HepG2 (cell line): Measurements from ENCODE around the gene GLB1L. TPM values are rescaled to one million over a fixed set of nuclear protein-coding genes. Genes with fewer than 3 reads are reported as not detected.

Experiments
- ATAC-seq: fragments of 200-7000 bp; cut with Tn5 transposase; 3 replicates; pipeline ENCODE4 v1.9.1; 2020; ENCODE audit warnings: mild to moderate bottlenecking, moderate library complexity
- BruUV-seq: library from RNA; stranded (reverse); fragments of 400-500 nt; replicated peaks from 2 replicates; lab custom pipeline; 2021; lab: Mats Ljungman, UMichigan
- CTCF ChIA-PET: fragments of 300-600 bp; formaldehyde crosslinking; extraction: SDS; loops from one replicate; lab custom pipeline; 2021; ENCODE audit warnings: low total read pairs, inconsistent platforms, low intra/inter-chr PET ratio; lab: Yijun Ruan, JAX
- POLR2A ChIA-PET: fragments of 350-600 bp; sonication (Branson Sonifier 250); formaldehyde crosslinking; loops from one replicate; lab custom pipeline; 2020; ENCODE audit warnings: antibody characterized with exemption, inconsistent platforms; lab: Yijun Ruan, JAX
- DNase-seq: peaks from one replicate; pipeline ENCODE4 v3.0.0-alpha.2; 2015; ENCODE audit warnings: low spot score
- FAIRE-seq: peaks from 3 replicates; lab custom pipeline; 2011; peaks lifted over from hg19 to GRCh38; lab: Jason Lieb, UNC
- H2AFZ ChIP-seq: one replicate; pipeline ENCODE4 v1.6.1; 2011; ENCODE audit warnings: low read length, inconsistent platforms
- H3K27ac ChIP-seq: fragments of 300-600 bp; 3 replicates; pipeline ENCODE4 v1.8.0; 2011; ENCODE audit warnings: mixed run types, mild to moderate bottlenecking, mixed read lengths, low read length, inconsistent platforms; ENCODE audit not compliant: insufficient read depth; ENCODE audit errors: extremely low read length
- H3K27me3 ChIP-seq, 2 experiments: fragments of 200-600 bp in 1 of 2; 2 replicates in 1 of 2; 3 replicates in 1 of 2; pipeline versions ENCODE4 v1.6.0 to v1.8.0; 2011; ENCODE audit warnings: low read length in 2 of 2, mild to moderate bottlenecking in 2 of 2, moderate library complexity in 2 of 2, inconsistent platforms in 1 of 2; ENCODE audit not compliant: insufficient read depth in 2 of 2, control insufficient read depth in 1 of 2
- H3K36me3 ChIP-seq, 2 experiments: fragments of 200-600 bp in 1 of 2; replicated peaks in 1 of 2; 2 replicates in 1 of 2; 3 replicates in 1 of 2; pipeline versions ENCODE4 v1.5.1 to v1.8.0; 2011; ENCODE audit warnings: low read length in 2 of 2, inconsistent platforms in 1 of 2; ENCODE audit not compliant: insufficient read depth in 2 of 2, control insufficient read depth in 1 of 2
- H3K4me1 ChIP-seq: 2 replicates; pipeline ENCODE4 v1.5.1; 2012; ENCODE audit warnings: low read length, inconsistent platforms; ENCODE audit not compliant: insufficient read depth
- H3K4me2 ChIP-seq: 2 replicates; pipeline ENCODE4 v1.6.0; 2011; ENCODE audit warnings: low read depth, low read length, inconsistent platforms
- H3K4me3 ChIP-seq, 3 experiments: fragments of 200-600 bp in 1 of 3; sonication (generic), shearing (Covaris generic) in 1 of 3; replicated peaks in 1 of 3; 2 replicates each; pipeline ENCODE4 v1.5.1; 2011 to 2016; ENCODE audit warnings: low read length in 3 of 3, inconsistent platforms in 2 of 3, low read depth in 2 of 3, mild to moderate bottlenecking in 2 of 3, control low read depth in 1 of 3, mixed read lengths in 1 of 3; ENCODE audit not compliant: insufficient read depth in 1 of 3
- H3K79me2 ChIP-seq: one replicate; pipeline ENCODE4 v1.6.1; 2011; ENCODE audit warnings: low read length, inconsistent platforms; ENCODE audit not compliant: insufficient read depth
- H3K9ac ChIP-seq: 2 replicates; pipeline ENCODE4 v1.6.0; 2011; ENCODE audit warnings: mild to moderate bottlenecking, low read depth, low read length, inconsistent platforms; ENCODE audit not compliant: insufficient read depth
- H3K9me3 ChIP-seq: 2 replicates; pipeline ENCODE4 v1.5.1; 2012; ENCODE audit warnings: mild to moderate bottlenecking, low read length
- H4K20me1 ChIP-seq: 2 replicates; pipeline ENCODE4 v1.6.0; 2011; ENCODE audit warnings: inconsistent platforms, mild to moderate bottlenecking, low read length, moderate library complexity; ENCODE audit not compliant: insufficient read depth
- DBP ChIP-seq: sonication (generic); formaldehyde crosslinking; IDR thresholded peaks from 2 replicates; pipeline ENCODE4 v1.4.0; 2020; ENCODE audit warnings: missing genetic modification reagents; ENCODE audit errors: not compliant biosample characterization
- HNF4A ChIP-seq: sonication (generic); formaldehyde crosslinking; IDR thresholded peaks from 2 replicates; pipeline ENCODE4 v1.4.0; 2020; ENCODE audit warnings: missing genetic modification reagents
- NFKB2 ChIP-seq: sonication (generic); formaldehyde crosslinking; IDR thresholded peaks from 2 replicates; pipeline ENCODE4 v1.4.0; 2020; ENCODE audit warnings: missing genetic modification reagents, borderline replicate concordance
- POLR2G ChIP-seq: fragments of 200-400 bp; formaldehyde crosslinking; IDR thresholded peaks from 2 replicates; pipeline ENCODE4 v1.6.1; 2018; ENCODE audit warnings: mild to moderate bottlenecking, low read depth, low read length, moderate library complexity
- ZBTB26 ChIP-seq: IDR thresholded peaks from 2 replicates; pipeline ENCODE4 v1.6.1; 2016; ENCODE audit warnings: missing compliant biosample characterization, missing genetic modification reagents, borderline replicate concordance
- ZFP90 ChIP-seq: sonication (generic); formaldehyde crosslinking; IDR thresholded peaks from 2 replicates; pipeline ENCODE4 v1.8.0; 2022; ENCODE audit warnings: missing genetic modification reagents, mild to moderate bottlenecking, inconsistent platforms, borderline replicate concordance
- ZNF10 ChIP-seq: sonication (generic); formaldehyde crosslinking; IDR thresholded peaks from 2 replicates; pipeline ENCODE4 v1.4.0; 2020; ENCODE audit warnings: mild to moderate bottlenecking, low read depth, missing genetic modification reagents, borderline replicate concordance
- ZNF318 ChIP-seq: sonication (generic); formaldehyde crosslinking; IDR thresholded peaks from 2 replicates; pipeline ENCODE4 v1.4.0; 2020; ENCODE audit warnings: mild to moderate bottlenecking, missing genetic modification reagents
- ZNF33B ChIP-seq: sonication (generic); formaldehyde crosslinking; IDR thresholded peaks from 2 replicates; pipeline ENCODE4 v1.5.1; 2020; ENCODE audit warnings: mild to moderate bottlenecking, missing genetic modification reagents
- ZNF580 ChIP-seq: IDR thresholded peaks from 2 replicates; pipeline ENCODE4 v1.6.1; 2016; ENCODE audit warnings: low read depth, borderline replicate concordance
- ZSCAN20 ChIP-seq: sonication (generic); formaldehyde crosslinking; IDR thresholded peaks from 2 replicates; pipeline ENCODE4 v1.4.0; 2020; ENCODE audit warnings: missing genetic modification reagents, mild to moderate bottlenecking, borderline replicate concordance
- WGBS: methylation state at CpG from one replicate; pipeline ENCODE4 v1.1.6; 2017; ENCODE audit warnings: low lambda C conversion rate; 5-methylcytosine and 5-hydroxymethylcytosine counted together
- in situ Hi-C: cut with HindIII; loops from 2 replicates; pipeline ENCODE4 v1.10.0; 2017; ENCODE audit warnings: low pct_unique_long_range_greater_than_20kb; ENCODE audit not compliant: extremely low pct_ligation_motif_present
- intact Hi-C: fragments of 100-400 bp; cut with micrococcal nuclease; formaldehyde crosslinking; loops from one replicate; pipeline ENCODE4 v1.10.0; 2022; ENCODE audit not compliant: unreplicated experiment
- polyA plus RNA-seq, 8 experiments: library from polyadenylated mRNA; depleted of rRNA in 3 of 8; stranded (reverse) in 7 of 8; unstranded in 1 of 8; fragments of >200 nt; fragmentation: Illumina TruSeq in 4 of 8; extraction: Trizol in 4 of 8; gene quantifications; 2 replicates each; pipeline versions ENCODE4 v1.2.1 to v1.2.3, GENCODE V29; 2011 to 2016; ENCODE audit warnings: low read depth in 4 of 8, missing spikeins in 1 of 8, mixed read lengths in 1 of 8; ENCODE audit not compliant: insufficient read depth in 1 of 8
- total RNA-seq, 5 experiments: library from RNA; depleted of rRNA; stranded (reverse); fragments of >200 nt; fragmentation: Illumina TruSeq; extraction: Trizol; gene quantifications; 2 replicates each; pipeline ENCODE4 v1.2.3, GENCODE V29; 2016; ENCODE audit warnings: low read depth in 1 of 5

Gene GLB1L
- total and polyA plus RNA-seq, 2 of the 13 experiments (the other 11 are each of a cell fraction or from before 2014, with no cell fraction given) = 6.8 to 7.3 TPM

GRCh38 chr2:219207134-219207883 is 37.9 kb downstream of the GLB1L start:
- Histone ChIP-seq H2AFZ (no peak overlapping the region), H3K79me2 (peaks cover 6% of the 10 kb centered on the region), H3K36me3 (peaks cover 12 to 27% of the 10 kb centered on the region in 2 experiments), H3K9me3 (no peaks in the 10 kb centered on the region), H3K27ac (peak overlapping the region; percentile 95), H3K4me1 (peaks cover 54% of the 10 kb centered on the region), H4K20me1 (no peaks in the 10 kb centered on the region), H3K4me2 (peak overlapping the region; percentile 100), H3K9ac (peak overlapping the region; percentile 86), H3K27me3 (no peaks in the 10 kb centered on the region; a peak in 1 of 5 replicates), H3K4me3 (peak overlapping the region; percentile 65 to 86 (median 69))
- no peak for DNase-seq
- in situ Hi-C loops (loop anchor here (5.0 kb wide), 1 partner anchor 35 kb away; the partner anchor contains the start of gene SLC23A3), intact Hi-C loops (no loop called here)
- POLR2A ChIA-PET = interaction anchor here (0.6 to 5.6 kb wide), 25 partner anchors 10 to 181 kb away, joined by 3 to 227 read pairs (median 9); partner anchors contain the start of genes ABCB6, ANKZF1, ATG9A and CNPPD1
- CTCF ChIA-PET = interaction anchor here (2.6 kb wide), 1 partner anchor 36 kb away, joined by 8 read pairs; no protein-coding TSS in a partner anchor
- WGBS = 18% methylated on average over 22 of the region's 22 CpGs
- BruUV-seq = TSS peak; percentile 73
- FAIRE-seq = no peak
- ATAC-seq = peak; percentile 21
- TF ChIP-seq ZNF33B (CRISPR knock-in tag) = 0 out of 2 replicates have a peak, but pooled peaks have one; percentile 42
- no peak for TF ChIP-seq DBP (CRISPR knock-in tag)
- TF ChIP-seq ZNF318 (CRISPR knock-in tag) = no peak; the same call in 1 of the 2 replicates
- no peak for TF ChIP-seq ZNF580
- TF ChIP-seq HNF4A = peak; percentile 5; the same call in 1 of the 2 replicates
- peak; percentile 19; the same call in 1 of the 2 replicates for TF ChIP-seq POLR2G
- TF ChIP-seq ZBTB26 (CRISPR knock-in tag) = no peak
- TF ChIP-seq ZNF10 (CRISPR knock-in tag) = no peak
- TF ChIP-seq ZSCAN20 (CRISPR knock-in tag) = no peak
- no peak for TF ChIP-seq ZFP90 (CRISPR knock-in tag)
- TF ChIP-seq NFKB2 (CRISPR knock-in tag) = peak; percentile 84; the same call in 1 of the 2 replicates
